Measurements from ENCODE around the gene GPR31. TPM values are rescaled to one million over a fixed set of nuclear protein-coding genes. Genes with fewer than 3 reads are reported as not detected.

Gene GPR31
- total RNA-seq, 4 donors from 2014 or later, result not detected

DNA sequence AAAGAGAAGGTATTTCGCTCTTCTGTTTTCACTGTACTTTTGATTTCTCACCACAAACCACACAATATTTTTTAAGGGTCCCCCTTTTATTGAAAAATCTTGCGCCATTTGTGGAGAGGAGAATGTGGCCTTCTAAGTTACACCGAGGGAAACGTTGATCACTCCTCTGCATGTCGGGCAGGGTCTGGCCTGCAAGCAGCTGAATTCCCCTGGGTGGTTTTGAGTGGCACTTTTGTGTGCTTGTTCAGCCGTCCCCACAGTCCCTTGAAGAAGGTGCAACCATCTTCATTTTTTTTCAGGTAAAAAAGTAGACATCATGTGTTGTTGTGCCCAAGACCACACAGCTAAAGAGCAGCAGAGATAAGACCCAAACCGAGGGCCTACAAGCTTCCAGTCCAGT, 6.1 kb downstream of the GPR31 start:
- Histone ChIP-seq H3K9me3 (no peaks in the 10 kb centered on the region), H3K27ac (no peak overlapping the region), H3K4me3 (no peak overlapping the region), H3K27me3 (peaks cover 22% of the 10 kb centered on the region), H3K4me1 (peaks cover 4% of the 10 kb centered on the region), H3K36me3 (no peaks in the 10 kb centered on the region)
- no peak for DNase-seq (ENCODE audit: low spot score in 2 of 2)
- TF ChIP-seq EP300 (IDR thresholded peaks at IDR 0.05) (no peak), POLR2AphosphoS5 (IDR thresholded peaks at IDR 0.05) (no peak), POLR2A (IDR thresholded peaks at IDR 0.05) (no peak)
- TF ChIP-seq, protein P1, sequence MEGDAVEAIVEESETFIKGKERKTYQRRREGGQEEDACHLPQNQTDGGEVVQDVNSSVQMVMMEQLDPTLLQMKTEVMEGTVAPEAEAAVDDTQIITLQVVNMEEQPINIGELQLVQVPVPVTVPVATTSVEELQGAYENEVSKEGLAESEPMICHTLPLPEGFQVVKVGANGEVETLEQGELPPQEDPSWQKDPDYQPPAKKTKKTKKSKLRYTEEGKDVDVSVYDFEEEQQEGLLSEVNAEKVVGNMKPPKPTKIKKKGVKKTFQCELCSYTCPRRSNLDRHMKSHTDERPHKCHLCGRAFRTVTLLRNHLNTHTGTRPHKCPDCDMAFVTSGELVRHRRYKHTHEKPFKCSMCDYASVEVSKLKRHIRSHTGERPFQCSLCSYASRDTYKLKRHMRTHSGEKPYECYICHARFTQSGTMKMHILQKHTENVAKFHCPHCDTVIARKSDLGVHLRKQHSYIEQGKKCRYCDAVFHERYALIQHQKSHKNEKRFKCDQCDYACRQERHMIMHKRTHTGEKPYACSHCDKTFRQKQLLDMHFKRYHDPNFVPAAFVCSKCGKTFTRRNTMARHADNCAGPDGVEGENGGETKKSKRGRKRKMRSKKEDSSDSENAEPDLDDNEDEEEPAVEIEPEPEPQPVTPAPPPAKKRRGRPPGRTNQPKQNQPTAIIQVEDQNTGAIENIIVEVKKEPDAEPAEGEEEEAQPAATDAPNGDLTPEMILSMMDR (IDR thresholded peaks at IDR 0.05), result no peak
- whole genome bisulfite sequencing, result 87% methylated on average over 7 of the region's 7 CpGs

DNA sequence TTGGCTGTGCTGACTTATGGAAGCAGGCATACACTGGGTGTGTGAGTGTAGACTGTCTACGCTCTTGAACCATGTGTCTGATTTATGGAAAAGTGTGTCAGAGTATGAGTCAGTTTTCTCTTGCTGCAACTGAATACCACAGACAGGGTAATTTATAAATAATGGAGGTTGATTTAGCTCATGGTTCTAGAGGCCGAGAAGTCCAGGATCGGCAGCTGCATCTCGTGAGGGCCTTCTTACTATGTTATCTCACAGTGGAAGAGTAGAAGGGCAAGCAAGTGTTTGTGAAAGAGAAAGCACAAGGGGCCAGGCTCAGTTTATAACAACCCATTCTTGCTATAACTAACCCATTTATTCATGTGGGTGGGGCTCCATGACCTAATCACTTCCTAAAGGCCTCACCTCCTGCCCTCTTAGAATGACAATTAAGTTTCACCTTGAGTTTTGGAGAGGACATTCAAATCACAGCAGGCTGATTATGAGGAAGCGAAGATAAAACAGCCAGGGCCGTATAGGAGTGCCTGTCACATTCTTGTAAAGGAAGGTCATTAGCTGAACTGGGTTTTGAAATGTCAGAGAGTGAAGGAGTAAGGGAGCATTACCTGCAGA, 6.7 kb downstream of the GPR31 start:
- Histone ChIP-seq H3K9me3 (no peaks in the 10 kb centered on the region), H3K27me3 (peaks cover 28% of the 10 kb centered on the region), H3K4me1 (peaks cover 5% of the 10 kb centered on the region), H3K27ac (no peak overlapping the region), H3K4me3 (no peak overlapping the region), H3K36me3 (no peaks in the 10 kb centered on the region)
- WGBS, result 90% methylated on average over 6 of the region's 6 CpGs
- no peak for DNase-seq (ENCODE audit: low spot score in 2 of 2)
- TF ChIP-seq POLR2A (IDR thresholded peaks at IDR 0.05), result no peak
- TF ChIP-seq, protein P1 (IDR thresholded peaks at IDR 0.05), result no peak
- TF ChIP-seq POLR2AphosphoS5 (IDR thresholded peaks at IDR 0.05), result no peak
- no peak for TF ChIP-seq EP300 (IDR thresholded peaks at IDR 0.05)

DNA sequence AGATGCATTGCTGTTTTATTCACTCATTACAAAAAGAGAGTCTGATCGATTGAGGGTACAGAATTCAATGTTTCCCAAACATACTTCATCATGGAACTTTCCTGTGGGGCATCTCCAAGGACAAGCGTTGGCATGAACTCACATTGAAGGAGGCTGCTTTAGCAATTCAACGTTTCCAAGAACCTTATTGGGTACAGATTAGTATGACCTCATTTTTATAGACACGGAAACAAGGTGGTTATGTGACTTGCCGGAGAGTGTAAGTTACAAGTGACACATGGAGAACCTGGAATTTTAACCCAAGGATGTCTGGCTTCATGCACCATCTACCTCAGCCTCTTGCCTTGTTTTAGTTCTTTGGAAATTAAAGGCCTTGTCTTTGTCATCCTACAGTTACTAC, 8.8 kb downstream of the GPR31 start:
- no peak for DNase-seq (ENCODE audit: low spot score in 2 of 2)
- 66% methylated on average over 5 of the region's 5 CpGs for WGBS
- H3K9me3 ChIP-seq, result no peaks in the 10 kb centered on the region
- H3K36me3 ChIP-seq, result no peaks in the 10 kb centered on the region
- TF ChIP-seq, protein P1 (IDR thresholded peaks at IDR 0.05), result no peak
- no peak for TF ChIP-seq POLR2AphosphoS5 (IDR thresholded peaks at IDR 0.05)
- TF ChIP-seq POLR2A (IDR thresholded peaks at IDR 0.05), result no peak
- TF ChIP-seq EP300 (IDR thresholded peaks at IDR 0.05), result no peak
- H3K27me3 ChIP-seq, result peaks cover 31% of the 10 kb centered on the region
- no peak overlapping the region for H3K4me3 ChIP-seq
- H3K4me1 ChIP-seq, result peaks cover 5% of the 10 kb centered on the region
- no peak overlapping the region for H3K27ac ChIP-seq

DNA sequence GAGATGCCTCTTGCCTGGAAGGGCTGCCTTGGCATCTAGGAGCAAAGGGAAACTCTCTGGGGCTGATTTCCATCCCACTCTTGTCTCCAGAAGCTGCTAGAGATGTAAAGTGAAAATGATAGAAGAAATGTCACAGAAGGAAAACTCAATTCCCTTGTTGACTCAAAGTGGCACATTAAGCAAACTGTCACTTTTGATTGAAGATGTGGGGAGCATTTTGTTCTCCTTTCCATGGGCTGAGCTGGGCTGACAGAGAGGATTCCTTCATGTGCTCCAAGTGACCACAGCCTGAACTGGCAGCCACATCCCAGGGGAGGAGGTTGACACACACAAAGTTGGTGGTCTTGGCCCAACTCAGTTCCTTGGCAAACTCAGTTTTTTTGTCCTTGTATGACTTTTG, 9.8 kb downstream of the GPR31 start:
- TF ChIP-seq POLR2AphosphoS5 (IDR thresholded peaks at IDR 0.05), result no peak
- TF ChIP-seq, protein P1 (IDR thresholded peaks at IDR 0.05), result no peak
- no peak for TF ChIP-seq EP300 (IDR thresholded peaks at IDR 0.05)
- TF ChIP-seq POLR2A (IDR thresholded peaks at IDR 0.05), result no peak
- peaks cover 35% of the 10 kb centered on the region for H3K27me3 ChIP-seq

DNA sequence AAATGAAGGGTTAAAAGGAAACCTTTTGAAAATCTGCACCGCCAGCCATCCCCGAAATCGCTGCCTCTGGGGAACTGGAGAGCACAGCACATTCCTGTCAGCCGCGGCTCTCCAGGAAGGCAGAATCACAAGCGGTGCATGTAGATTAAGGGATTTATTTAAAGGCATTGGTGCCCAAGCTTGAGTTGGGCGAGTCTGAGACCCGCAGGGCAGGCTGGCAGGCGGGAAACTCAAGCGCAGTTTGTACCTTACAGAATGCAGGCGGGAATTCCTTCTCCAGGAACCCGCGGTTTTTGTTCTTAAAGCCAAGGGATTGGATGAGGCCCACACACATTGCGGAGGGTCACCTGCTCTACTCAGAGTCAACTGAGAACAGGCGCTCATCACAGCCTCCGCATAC, 10.8 kb downstream of the GPR31 start:
- H3K27me3 ChIP-seq, result peaks cover 35% of the 10 kb centered on the region
- no peaks in the 10 kb centered on the region for H3K9me3 ChIP-seq
- H3K4me1 ChIP-seq, result peaks cover 5% of the 10 kb centered on the region
- H3K36me3 ChIP-seq, result no peaks in the 10 kb centered on the region
- TF ChIP-seq, protein P1 (IDR thresholded peaks at IDR 0.05), result no peak
- TF ChIP-seq POLR2AphosphoS5 (IDR thresholded peaks at IDR 0.05) (no peak), POLR2A (IDR thresholded peaks at IDR 0.05) (no peak), EP300 (IDR thresholded peaks at IDR 0.05) (no peak)
- H3K4me3 ChIP-seq, result no peak overlapping the region
- no peak overlapping the region for H3K27ac ChIP-seq
- WGBS, result 20% methylated on average over 16 of the region's 16 CpGs
- DNase-seq (ENCODE audit: low spot score in 2 of 2), result no peak

More for the DNA sequence above, 9.8 kb downstream of the GPR31 start:
- Histone ChIP-seq H3K9me3 (no peaks in the 10 kb centered on the region), H3K27ac (no peak overlapping the region), H3K36me3 (no peaks in the 10 kb centered on the region), H3K4me3 (no peak overlapping the region), H3K4me1 (peaks cover 5% of the 10 kb centered on the region)
- DNase-seq (ENCODE audit: low spot score in 2 of 2), result no peak

Measured in suprapubic skin (tissue), 4 donors.